Neural progenitor cell (in vitro differentiated cells): ENCODE measurements around the gene CHPF2. TPM values are rescaled to one million over a fixed set of nuclear protein-coding genes. Genes with fewer than 3 reads are reported as not detected.
A peak's percentile ranks its signal among the peaks of the same experiment; 100 is the strongest.

ENCODE experiments used
- DNase-seq: peaks from one replicate; pipeline ENCODE4 v3.0.0-alpha.2; 2016; ENCODE audit warnings: low spot score
- H2AFZ ChIP-seq: fragments of 200-600 bp; sonication (generic); replicated peaks from 2 replicates; pipeline ENCODE4 v1.6.1; 2016; ENCODE audit warnings: antibody characterized with exemption
- H3F3A ChIP-seq: fragments of 200-600 bp; sonication (generic); 2 replicates; pipeline ENCODE4 v1.6.1; 2016; ENCODE audit warnings: antibody characterized with exemption, low read depth
- H3K27ac ChIP-seq: fragments of 200-600 bp; sonication (generic); 2 replicates; pipeline ENCODE4 v1.5.1; 2016; ENCODE audit warnings: mild to moderate bottlenecking
- H3K27me3 ChIP-seq: fragments of 200-600 bp; sonication (generic); 2 replicates; pipeline ENCODE4 v1.6.1; 2016; ENCODE audit warnings: mild to moderate bottlenecking, moderate library complexity
- H3K36me3 ChIP-seq: fragments of 200-600 bp; sonication (generic); 2 replicates; pipeline ENCODE4 v1.5.1; 2016
- H3K4me1 ChIP-seq: fragments of 200-600 bp; sonication (generic); 2 replicates; pipeline ENCODE4 v1.6.1; 2016; ENCODE audit warnings: mixed run types
- H3K4me2 ChIP-seq: fragments of 200-600 bp; sonication (generic); 2 replicates; pipeline ENCODE4 v1.6.1; 2016
- H3K4me3 ChIP-seq: fragments of 200-600 bp; sonication (generic); 2 replicates; pipeline ENCODE4 v1.5.1; 2016
- H3K79me2 ChIP-seq: fragments of 200-600 bp; sonication (generic); 2 replicates; pipeline ENCODE4 v1.6.1; 2016; ENCODE audit warnings: low read depth
- H3K9ac ChIP-seq: fragments of 200-600 bp; sonication (generic); 2 replicates; pipeline ENCODE4 v1.6.1; 2016
- H3K9me3 ChIP-seq: fragments of 200-600 bp; sonication (generic); 2 replicates; pipeline ENCODE4 v1.5.1; 2016; ENCODE audit warnings: low read depth
- H4K20me1 ChIP-seq: fragments of 200-600 bp; sonication (generic); 2 replicates; pipeline ENCODE4 v1.6.1; 2016; ENCODE audit warnings: low read depth
- H3K27ac Mint-ChIP-seq: 3 replicates; pipeline ENCODE4 v1.8.0; 2021; ENCODE audit warnings: mixed read lengths
- H3K27me3 Mint-ChIP-seq: 2 replicates; pipeline ENCODE4 v1.8.0; 2022; ENCODE audit warnings: low read depth, mild to moderate bottlenecking, inconsistent platforms, moderate library complexity, mixed read lengths; ENCODE audit not compliant: insufficient read depth
- H3K36me3 Mint-ChIP-seq: 3 replicates; pipeline ENCODE4 v1.8.0; 2021; ENCODE audit warnings: mixed read lengths
- H3K4me1 Mint-ChIP-seq: 3 replicates; pipeline ENCODE4 v1.8.0; 2021; ENCODE audit warnings: mixed read lengths
- H3K4me3 Mint-ChIP-seq: 3 replicates; pipeline ENCODE4 v1.8.0; 2021; ENCODE audit warnings: mild to moderate bottlenecking, moderate library complexity, mixed read lengths
- H3K9me3 Mint-ChIP-seq: 3 replicates; pipeline ENCODE4 v1.8.0; 2020; ENCODE audit warnings: mixed read lengths
- EZH2 ChIP-seq: fragments of 200-600 bp; sonication (generic); IDR thresholded peaks from 2 replicates; pipeline ENCODE4 v1.6.1; 2017; ENCODE audit warnings: antibody characterized with exemption, mild to moderate bottlenecking, moderate library complexity
- EZH2phosphoT487 ChIP-seq: fragments of 200-600 bp; sonication (generic); IDR thresholded peaks from 2 replicates; pipeline ENCODE4 v1.6.1; 2017; ENCODE audit warnings: antibody characterized with exemption
- total RNA-seq: library from RNA; depleted of rRNA; stranded (reverse); fragments of >200 nt; gene quantifications from 2 replicates; pipeline ENCODE4 v1.2.3, GENCODE V29; 2015; ENCODE audit warnings: low replicate concordance
- TF ChIP-seq, protein P1 (sequence below): fragments of 200-600 bp; sonication (generic); IDR thresholded peaks from 2 replicates; pipeline ENCODE4 v1.5.1; 2017; ENCODE audit warnings: antibody characterized with exemption, mild to moderate bottlenecking

CHPF2 gene
- total RNA-seq, 1 donor from 2014 or later = 8.8 TPM

- TF ChIP-seq EZH2phosphoT487 (no peak), EZH2 (no peak)
- TF ChIP-seq, protein P1, sequence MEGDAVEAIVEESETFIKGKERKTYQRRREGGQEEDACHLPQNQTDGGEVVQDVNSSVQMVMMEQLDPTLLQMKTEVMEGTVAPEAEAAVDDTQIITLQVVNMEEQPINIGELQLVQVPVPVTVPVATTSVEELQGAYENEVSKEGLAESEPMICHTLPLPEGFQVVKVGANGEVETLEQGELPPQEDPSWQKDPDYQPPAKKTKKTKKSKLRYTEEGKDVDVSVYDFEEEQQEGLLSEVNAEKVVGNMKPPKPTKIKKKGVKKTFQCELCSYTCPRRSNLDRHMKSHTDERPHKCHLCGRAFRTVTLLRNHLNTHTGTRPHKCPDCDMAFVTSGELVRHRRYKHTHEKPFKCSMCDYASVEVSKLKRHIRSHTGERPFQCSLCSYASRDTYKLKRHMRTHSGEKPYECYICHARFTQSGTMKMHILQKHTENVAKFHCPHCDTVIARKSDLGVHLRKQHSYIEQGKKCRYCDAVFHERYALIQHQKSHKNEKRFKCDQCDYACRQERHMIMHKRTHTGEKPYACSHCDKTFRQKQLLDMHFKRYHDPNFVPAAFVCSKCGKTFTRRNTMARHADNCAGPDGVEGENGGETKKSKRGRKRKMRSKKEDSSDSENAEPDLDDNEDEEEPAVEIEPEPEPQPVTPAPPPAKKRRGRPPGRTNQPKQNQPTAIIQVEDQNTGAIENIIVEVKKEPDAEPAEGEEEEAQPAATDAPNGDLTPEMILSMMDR = no peak
- H3K27ac ChIP-seq = no peak overlapping the region
- no peak overlapping the region for H3K9ac ChIP-seq
- no peak overlapping the region for H3K27ac Mint-ChIP-seq
- no peak overlapping the region for H3K4me2 ChIP-seq
- no peaks in the 10 kb centered on the region for H3K4me1 ChIP-seq
- no peak overlapping the region for H3K4me3 Mint-ChIP-seq
- H3K36me3 ChIP-seq = no peaks in the 10 kb centered on the region
- H3F3A ChIP-seq = no peaks in the 10 kb centered on the region
- no peaks in the 10 kb centered on the region for H3K79me2 ChIP-seq
- no peaks in the 10 kb centered on the region for H3K9me3 ChIP-seq
- H4K20me1 ChIP-seq = no peaks in the 10 kb centered on the region
- H3K36me3 Mint-ChIP-seq = no peaks in the 10 kb centered on the region
- H3K27me3 ChIP-seq = peaks cover 16% of the 10 kb centered on the region
- H3K9me3 Mint-ChIP-seq = no peaks in the 10 kb centered on the region
- H3K4me3 ChIP-seq = no peak overlapping the region
- DNase-seq = no peak
- H3K27me3 Mint-ChIP-seq = peaks cover 18% of the 10 kb centered on the region
- no peak overlapping the region for H2AFZ ChIP-seq
- no peaks in the 10 kb centered on the region for H3K4me1 Mint-ChIP-seq
Observed at GRCh38 chr7:151264615-151265014, 32.3 kb downstream of the CHPF2 start.

- Histone ChIP-seq H3F3A (no peaks in the 10 kb centered on the region), H3K4me2 (no peak overlapping the region), H3K4me1 (no peaks in the 10 kb centered on the region), H3K4me3 (no peak overlapping the region), H2AFZ (no peak overlapping the region), H3K9ac (no peak overlapping the region), H3K79me2 (no peaks in the 10 kb centered on the region), H3K9me3 (no peaks in the 10 kb centered on the region), H4K20me1 (no peaks in the 10 kb centered on the region), H3K36me3 (no peaks in the 10 kb centered on the region), H3K27me3 (peaks cover 10% of the 10 kb centered on the region), H3K27ac (no peak overlapping the region)
- TF ChIP-seq, protein P1 = no peak
- TF ChIP-seq EZH2phosphoT487 (no peak), EZH2 (no peak)
- H3K36me3 Mint-ChIP-seq = no peaks in the 10 kb centered on the region
- DNase-seq = no peak
- no peaks in the 10 kb centered on the region for H3K9me3 Mint-ChIP-seq
- H3K27ac Mint-ChIP-seq = no peak overlapping the region
- no peak overlapping the region for H3K4me3 Mint-ChIP-seq
- H3K4me1 Mint-ChIP-seq = no peaks in the 10 kb centered on the region
- peaks cover 15% of the 10 kb centered on the region for H3K27me3 Mint-ChIP-seq
Observed at GRCh38 chr7:151265351-151265931, 33.2 kb downstream of the CHPF2 start.

DNA sequence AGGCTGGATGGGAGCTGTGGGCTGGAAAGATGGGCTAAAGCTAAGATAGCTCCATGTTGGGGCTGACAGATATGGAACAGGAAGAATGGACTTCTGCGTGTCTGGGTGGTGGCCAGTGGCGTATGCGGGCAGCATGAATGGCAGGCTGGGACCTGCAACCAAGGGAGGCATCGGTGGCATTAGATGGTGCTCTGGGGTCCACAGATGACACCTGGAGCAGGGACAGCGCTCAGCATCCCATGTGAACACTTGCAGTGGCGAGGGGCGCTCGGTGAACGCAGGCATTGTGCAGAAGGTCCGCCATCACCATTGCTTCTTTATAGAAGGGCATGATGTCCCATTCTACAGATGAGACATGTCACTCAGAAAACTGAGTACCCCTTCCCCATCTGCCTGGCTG is 37.2 kb downstream of the CHPF2 start:
- Mint-ChIP-seq H3K4me1 (peaks cover 1% of the 10 kb centered on the region), H3K4me3 (peak overlapping the region; percentile 40), H3K9me3 (no peaks in the 10 kb centered on the region), H3K27ac (peak overlapping the region; percentile 58), H3K36me3 (no peaks in the 10 kb centered on the region), H3K27me3 (peaks cover 13% of the 10 kb centered on the region)
- no peak overlapping the region for H3K4me2 ChIP-seq
- H3K79me2 ChIP-seq = no peaks in the 10 kb centered on the region
- no peak overlapping the region for H3K9ac ChIP-seq
- no peak overlapping the region for H3K4me3 ChIP-seq
- no peaks in the 10 kb centered on the region for H3F3A ChIP-seq
- no peaks in the 10 kb centered on the region for H3K4me1 ChIP-seq
- no peaks in the 10 kb centered on the region for H3K27me3 ChIP-seq
- H3K9me3 ChIP-seq = no peaks in the 10 kb centered on the region
- TF ChIP-seq EZH2phosphoT487 (no peak), EZH2 (no peak)
- TF ChIP-seq, protein P1 = no peak
- H3K27ac ChIP-seq = no peak overlapping the region
- no peaks in the 10 kb centered on the region for H3K36me3 ChIP-seq
- DNase-seq = no peak
- H4K20me1 ChIP-seq = no peaks in the 10 kb centered on the region
- H2AFZ ChIP-seq = no peak overlapping the region
